Fibroblast of villous mesenchyme (primary cell): Measurements from ENCODE around the gene WASF2. TPM values are rescaled to one million over a fixed set of nuclear protein-coding genes. Genes with fewer than 3 reads are reported as not detected.

ENCODE experiments used
- DNase-seq: peaks from one replicate; pipeline ENCODE4 v3.0.0-alpha.2; 2010; ENCODE audit warnings: low read depth
- H3K4me3 ChIP-seq: 2 replicates; pipeline ENCODE4 v1.5.1; 2011; ENCODE audit warnings: low read depth, mild to moderate bottlenecking, low read length
- total RNA-seq: library from RNA; depleted of rRNA; stranded (reverse); fragments of >200 nt; gene quantifications from 2 replicates; pipeline ENCODE4 v1.2.3, GENCODE V29; 2012
- TF ChIP-seq, protein P1 (sequence below): IDR thresholded peaks from 2 replicates; pipeline ENCODE4 v1.5.1; 2012; ENCODE audit warnings: low read depth, mild to moderate bottlenecking, low read length; ENCODE audit not compliant: insufficient read depth

WASF2 gene
- total RNA-seq, 1 donor: 16.0 TPM

DNA sequence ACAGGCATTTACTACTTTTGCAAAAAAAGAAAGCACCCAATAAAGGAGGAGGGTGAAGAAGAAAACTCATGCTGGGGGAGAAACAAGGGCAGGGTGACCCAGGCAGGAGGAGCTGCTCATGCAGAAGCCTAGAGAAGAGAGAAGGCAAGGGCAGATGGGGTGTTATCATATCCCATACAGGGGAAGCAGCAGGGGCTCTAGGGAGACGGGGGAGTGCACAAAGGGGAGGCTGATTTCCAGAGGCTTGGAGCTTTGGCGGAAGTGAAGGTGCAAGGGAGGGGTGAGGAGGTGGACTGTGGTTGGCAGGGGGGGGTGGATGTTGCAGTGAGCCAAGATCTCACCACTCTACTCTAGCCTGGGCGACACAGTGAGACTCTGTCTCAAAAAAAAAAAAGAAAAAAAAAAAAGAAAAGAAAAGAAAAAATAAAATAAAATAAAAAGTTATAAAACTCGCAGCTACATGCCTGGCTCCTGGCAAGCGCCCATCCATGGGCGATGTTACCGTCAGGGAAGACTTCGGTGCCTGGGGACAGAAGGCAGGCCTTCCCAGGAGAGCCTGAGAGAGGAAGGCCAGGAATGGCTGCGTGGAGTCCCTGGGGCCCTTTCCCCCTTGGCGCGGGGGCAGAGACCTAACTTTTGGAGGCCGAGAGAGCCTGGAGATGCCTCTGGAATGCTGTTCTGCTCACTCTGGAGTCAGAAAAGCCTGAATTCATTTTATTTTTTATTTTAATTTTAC, 112.0 kb downstream of the WASF2 start:
- DNase-seq: no peak
- H3K4me3 ChIP-seq: no peak overlapping the region
- TF ChIP-seq, protein P1, sequence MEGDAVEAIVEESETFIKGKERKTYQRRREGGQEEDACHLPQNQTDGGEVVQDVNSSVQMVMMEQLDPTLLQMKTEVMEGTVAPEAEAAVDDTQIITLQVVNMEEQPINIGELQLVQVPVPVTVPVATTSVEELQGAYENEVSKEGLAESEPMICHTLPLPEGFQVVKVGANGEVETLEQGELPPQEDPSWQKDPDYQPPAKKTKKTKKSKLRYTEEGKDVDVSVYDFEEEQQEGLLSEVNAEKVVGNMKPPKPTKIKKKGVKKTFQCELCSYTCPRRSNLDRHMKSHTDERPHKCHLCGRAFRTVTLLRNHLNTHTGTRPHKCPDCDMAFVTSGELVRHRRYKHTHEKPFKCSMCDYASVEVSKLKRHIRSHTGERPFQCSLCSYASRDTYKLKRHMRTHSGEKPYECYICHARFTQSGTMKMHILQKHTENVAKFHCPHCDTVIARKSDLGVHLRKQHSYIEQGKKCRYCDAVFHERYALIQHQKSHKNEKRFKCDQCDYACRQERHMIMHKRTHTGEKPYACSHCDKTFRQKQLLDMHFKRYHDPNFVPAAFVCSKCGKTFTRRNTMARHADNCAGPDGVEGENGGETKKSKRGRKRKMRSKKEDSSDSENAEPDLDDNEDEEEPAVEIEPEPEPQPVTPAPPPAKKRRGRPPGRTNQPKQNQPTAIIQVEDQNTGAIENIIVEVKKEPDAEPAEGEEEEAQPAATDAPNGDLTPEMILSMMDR: no peak

DNA sequence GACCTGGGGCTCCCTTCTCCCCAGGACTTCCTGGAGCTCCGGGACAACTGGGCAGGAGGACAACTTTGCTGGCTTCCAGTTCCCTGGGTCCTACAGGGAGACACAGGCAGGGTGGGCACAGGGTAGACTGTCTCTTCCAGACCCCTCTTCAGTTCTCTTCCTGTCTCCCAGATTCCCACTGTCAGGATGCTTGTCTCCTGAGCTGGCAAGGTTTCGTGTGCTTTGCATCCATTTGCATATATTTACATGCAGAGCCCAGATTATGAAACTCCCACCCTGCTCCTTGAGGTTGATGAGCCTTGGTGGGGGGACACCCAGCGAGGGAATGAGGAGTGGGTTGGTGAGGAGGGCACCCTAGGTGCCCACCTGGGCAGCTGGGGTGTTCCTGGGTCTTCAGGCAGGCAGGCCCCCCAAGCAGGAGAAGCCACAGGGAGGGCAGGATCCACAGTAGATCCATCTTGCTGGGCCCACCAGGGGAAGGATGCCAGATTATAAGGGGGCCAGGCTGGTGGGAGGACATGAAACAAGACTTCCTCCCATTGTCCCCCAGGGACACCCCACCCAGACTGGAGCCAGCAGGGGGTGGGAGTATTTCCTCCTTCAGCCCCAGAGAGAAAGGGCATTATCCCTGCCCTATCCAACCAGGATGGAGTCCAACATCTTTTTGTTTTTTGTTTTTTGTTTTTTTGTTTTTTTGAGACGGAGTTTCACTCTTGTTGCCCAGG, 115.4 kb downstream of the WASF2 start, which contains the start of gene FCN3:
Gene FCN3, minus strand, starts transcription at position 463 of the 725 bp plus-strand sequence. Its CDS starts 6 bp downstream, at position 457.
- DNase-seq: no peak
- H3K4me3 ChIP-seq: no peak within 1 kb of the TSS
- TF ChIP-seq, protein P1: no peak

DNA sequence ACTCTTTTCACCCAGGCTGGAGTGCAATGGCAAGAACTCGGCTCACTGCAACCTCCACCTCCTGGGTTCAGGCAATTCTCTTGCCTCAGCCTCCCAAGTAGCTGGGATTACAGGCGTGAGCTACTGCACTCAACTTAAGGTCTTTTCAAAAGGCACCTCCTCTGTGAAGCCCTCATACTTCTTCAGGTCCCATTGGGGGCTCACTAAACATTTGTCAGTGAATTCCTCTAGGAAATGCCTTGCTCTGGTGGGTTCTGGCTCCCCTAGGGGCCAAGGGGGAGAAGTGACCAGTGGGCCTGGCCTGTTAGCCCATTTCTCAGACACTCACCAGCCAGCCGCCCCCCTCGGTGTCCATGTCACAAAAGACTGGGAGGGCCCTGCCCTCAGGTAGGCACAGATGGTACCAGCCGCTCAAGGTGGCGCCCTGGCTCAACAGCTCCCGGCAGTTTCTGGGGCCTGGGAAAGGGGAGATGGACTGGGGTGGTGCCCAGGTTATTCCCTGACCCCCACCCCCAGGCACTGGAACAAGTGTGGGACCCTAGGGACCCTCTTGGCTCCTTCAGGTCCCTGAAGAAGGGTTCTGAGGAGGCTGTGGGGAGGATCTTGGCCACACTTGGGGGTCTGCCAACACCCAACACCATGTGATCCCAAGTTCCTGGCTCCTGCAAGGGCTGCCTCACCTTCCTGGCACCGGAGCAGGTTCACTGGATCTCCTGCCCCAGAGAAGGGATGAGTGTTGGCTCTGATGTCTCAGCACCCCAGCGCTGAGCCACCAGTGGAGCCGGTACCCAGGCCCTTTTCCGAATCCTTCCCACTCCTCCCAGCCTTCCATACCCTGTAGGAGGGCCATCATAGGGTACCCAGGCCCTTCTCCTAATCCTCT, 116.9 kb downstream of the WASF2 start:
- DNase-seq: no peak
- TF ChIP-seq, protein P1: peak; percentile 41
- H3K4me3 ChIP-seq: no peak overlapping the region

DNA sequence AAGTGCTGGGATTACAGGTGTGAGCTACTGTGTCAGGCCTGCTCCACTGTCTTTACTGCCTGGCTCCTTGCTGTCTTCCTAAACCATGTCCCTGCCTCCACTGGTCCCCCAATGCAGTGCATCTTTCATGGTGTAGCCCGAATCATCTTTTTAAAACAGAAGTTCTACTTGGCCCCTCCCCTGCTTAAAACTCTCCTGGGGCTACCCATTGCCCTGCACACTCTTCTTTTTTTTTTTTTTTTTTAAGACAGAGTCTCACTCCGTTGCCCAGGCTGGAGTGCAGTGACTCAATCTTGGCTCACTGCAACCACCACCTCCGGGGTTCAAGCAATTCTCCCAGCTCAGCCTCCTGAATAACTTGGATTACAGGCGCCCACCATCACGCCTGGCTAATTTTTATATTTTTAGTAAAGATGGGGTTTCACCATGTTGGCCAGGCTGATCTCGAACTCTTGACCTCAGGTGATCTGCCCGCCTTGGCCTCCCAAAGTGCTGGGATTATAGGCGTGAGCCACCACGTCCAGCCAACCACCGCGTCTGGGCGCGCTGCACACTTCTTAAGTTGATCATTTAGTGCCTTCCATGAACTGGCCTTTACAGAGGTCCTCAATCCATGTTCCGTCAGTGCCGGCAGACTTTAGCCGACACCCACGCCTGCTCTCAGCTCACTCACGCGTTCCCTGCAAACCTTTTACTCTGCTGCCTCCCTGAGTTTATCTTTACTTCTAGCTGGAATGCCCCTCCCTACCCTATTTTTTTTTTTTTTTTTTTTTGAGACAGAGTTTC, 117.8 kb downstream of the WASF2 start:
- TF ChIP-seq, protein P1: no peak
- H3K4me3 ChIP-seq: no peak overlapping the region
- no peak for DNase-seq

DNA sequence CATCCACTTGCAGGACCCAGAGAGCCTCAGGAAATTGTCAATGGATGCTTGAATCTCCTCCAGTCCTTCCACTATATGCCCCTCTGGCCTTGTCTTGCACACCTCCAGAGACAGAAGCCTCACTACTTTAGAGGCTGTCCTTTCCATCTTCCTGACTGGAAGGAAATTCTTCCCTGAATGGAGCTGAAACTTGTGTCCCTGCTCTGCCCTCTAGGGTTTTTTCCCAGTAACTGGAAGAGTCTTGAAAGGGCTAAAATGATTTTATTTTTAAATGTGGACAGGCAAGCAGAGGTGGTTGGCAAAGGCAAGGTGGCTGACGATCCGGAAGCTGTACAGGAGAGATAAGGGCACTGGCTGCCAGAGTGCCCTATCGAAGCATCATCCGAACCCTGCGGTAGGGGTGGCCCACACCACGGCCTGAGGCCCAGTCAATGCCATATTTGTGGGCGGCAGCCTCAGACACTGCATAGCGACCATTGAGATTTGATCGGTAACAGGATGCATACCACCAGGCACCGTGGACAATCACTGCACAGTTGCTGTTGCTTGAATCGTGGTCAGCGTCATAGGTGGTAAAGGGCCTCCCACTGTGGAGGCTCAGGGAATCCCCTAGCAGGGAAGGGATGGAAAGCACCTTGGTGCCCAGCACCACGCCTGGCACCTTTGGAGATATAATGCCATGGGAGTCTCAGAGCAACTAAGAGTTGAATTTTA, 120.9 kb downstream of the WASF2 start:
- no peak overlapping the region for H3K4me3 ChIP-seq
- peak; percentile 45 for DNase-seq
- TF ChIP-seq, protein P1: peak; percentile 46
